Neural cell (in vitro differentiated cells): ENCODE data around the gene GPR107. TPM values are rescaled to one million over a fixed set of nuclear protein-coding genes. Genes with fewer than 3 reads are reported as not detected.

ENCODE experiments used
- H2AFZ ChIP-seq: fragments of 200-600, 300-800 bp; sonication (generic), shearing (Covaris generic); 2 replicates; pipeline ENCODE4 v1.6.0; 2014; ENCODE audit warnings: low read depth, mild to moderate bottlenecking, antibody characterized with exemption, low read length, moderate library complexity
- H3F3A ChIP-seq: fragments of 200-600 bp; shearing (Covaris generic); 2 replicates; pipeline ENCODE4 v1.6.1; 2016; ENCODE audit warnings: mild to moderate bottlenecking, moderate library complexity, mixed read lengths, antibody characterized with exemption, low read length; ENCODE audit not compliant: insufficient read depth, poor library complexity, severe bottlenecking
- H3K27ac ChIP-seq: fragments of 200-600, 300-800 bp; sonication (generic), shearing (Covaris generic); 2 replicates; pipeline ENCODE4 v1.5.1; 2014; ENCODE audit warnings: mild to moderate bottlenecking, low read length, moderate library complexity
- H3K27me3 ChIP-seq: fragments of 300-800, 200-600 bp; sonication (generic), shearing (Covaris generic); 2 replicates; pipeline ENCODE4 v1.6.0; 2014; ENCODE audit warnings: mild to moderate bottlenecking, low read depth, low read length, moderate library complexity; ENCODE audit not compliant: insufficient read depth
- H3K36me3 ChIP-seq: fragments of 300-800, 200-600 bp; sonication (generic), shearing (Covaris generic); 2 replicates; pipeline ENCODE4 v1.5.1; 2014; ENCODE audit warnings: mild to moderate bottlenecking, antibody characterized with exemption, low read length, moderate library complexity; ENCODE audit not compliant: insufficient read depth
- H3K4me2 ChIP-seq: fragments of 300-800, 200-600 bp; sonication (generic), shearing (Covaris generic); 2 replicates; pipeline ENCODE4 v1.6.0; 2014; ENCODE audit warnings: mild to moderate bottlenecking, low read length
- H3K4me3 ChIP-seq: fragments of 300-800, 200-600 bp; sonication (generic), shearing (Covaris generic); 2 replicates; pipeline ENCODE4 v1.5.1; 2014; ENCODE audit warnings: mild to moderate bottlenecking, low read length, moderate library complexity
- H3K79me2 ChIP-seq: fragments of 200-600 bp; shearing (Covaris generic); replicated peaks from 2 replicates; pipeline ENCODE4 v1.6.0; 2014; ENCODE audit warnings: mild to moderate bottlenecking, low read length, moderate library complexity; ENCODE audit not compliant: insufficient read depth
- H3K9ac ChIP-seq: fragments of 300-800, 200-600 bp; sonication (generic), shearing (Covaris generic); 2 replicates; pipeline ENCODE4 v1.6.1; 2016; ENCODE audit warnings: mild to moderate bottlenecking, low read length, mixed read lengths
- H3K9me2 ChIP-seq: fragments of 200-600 bp; shearing (Covaris generic); 2 replicates; pipeline ENCODE4 v1.6.1; 2016; ENCODE audit warnings: mild to moderate bottlenecking, low read length, mixed read lengths; ENCODE audit not compliant: insufficient read depth
- H3K9me3 ChIP-seq: fragments of 200-600, 300-800 bp; sonication (generic), shearing (Covaris generic); 2 replicates; pipeline ENCODE4 v1.6.1; 2016; ENCODE audit warnings: mild to moderate bottlenecking, mixed run types, low read length, moderate library complexity, mixed read lengths
- H4K20me1 ChIP-seq: fragments of 200-600 bp; shearing (Covaris generic); 2 replicates; pipeline ENCODE4 v1.6.1; 2016; ENCODE audit warnings: mild to moderate bottlenecking, mixed run types; ENCODE audit not compliant: insufficient read depth
- EP300 ChIP-seq: fragments of 450-650 bp; conservative IDR thresholded peaks from 2 replicates; pipeline ENCODE4 v1.6.1; 2014; ENCODE audit warnings: antibody characterized with exemption, mild to moderate bottlenecking, moderate library complexity; ENCODE audit not compliant: poor library complexity, severe bottlenecking
- EZH2 ChIP-seq: fragments of 200-600, 300-800 bp; shearing (Covaris generic), sonication (generic); IDR thresholded peaks from 2 replicates; pipeline ENCODE4 v1.6.1; 2014; ENCODE audit warnings: antibody characterized with exemption, low read length, borderline replicate concordance, mild to moderate bottlenecking; ENCODE audit not compliant: insufficient read depth, poor library complexity, severe bottlenecking
- MXI1 ChIP-seq: fragments of 450-650 bp; conservative IDR thresholded peaks from 2 replicates; pipeline ENCODE4 v1.6.1; 2014; ENCODE audit warnings: antibody characterized with exemption, mild to moderate bottlenecking; ENCODE audit not compliant: poor library complexity, severe bottlenecking
- POLR2AphosphoS5 ChIP-seq: IDR thresholded peaks from 2 replicates; pipeline ENCODE4 v1.6.1; 2012
- RAD21 ChIP-seq: fragments of 450-650 bp; conservative IDR thresholded peaks from 2 replicates; pipeline ENCODE4 v1.6.1; 2014; ENCODE audit warnings: antibody characterized with exemption, mild to moderate bottlenecking, moderate library complexity
- SMC3 ChIP-seq: fragments of 450-650 bp; conservative IDR thresholded peaks from 2 replicates; pipeline ENCODE4 v1.6.1; 2014; ENCODE audit warnings: antibody characterized with exemption, mild to moderate bottlenecking, moderate library complexity; ENCODE audit not compliant: poor library complexity
- TAF1 ChIP-seq: IDR thresholded peaks from 2 replicates; pipeline ENCODE4 v1.6.1; 2012; ENCODE audit warnings: low read depth
- polyA plus RNA-seq: library from polyadenylated mRNA; depleted of rRNA; stranded (reverse); fragments of >200 nt; gene quantifications from 2 replicates; pipeline ENCODE4 v1.2.3, GENCODE V29; 2014
- TF ChIP-seq, protein P1 (sequence below): IDR thresholded peaks from 2 replicates; pipeline ENCODE4 v1.6.1; 2012; ENCODE audit warnings: borderline replicate concordance
- TF ChIP-seq, protein P2 (sequence below): fragments of 450-650 bp; IDR thresholded peaks from 2 replicates; pipeline ENCODE4 v1.5.1; 2014; ENCODE audit warnings: antibody characterized with exemption, mild to moderate bottlenecking, moderate library complexity; ENCODE audit not compliant: poor library complexity, severe bottlenecking

The GPR107 gene
- polyA plus RNA-seq, 1 donor from 2014 or later, result 21.5 TPM

DNA sequence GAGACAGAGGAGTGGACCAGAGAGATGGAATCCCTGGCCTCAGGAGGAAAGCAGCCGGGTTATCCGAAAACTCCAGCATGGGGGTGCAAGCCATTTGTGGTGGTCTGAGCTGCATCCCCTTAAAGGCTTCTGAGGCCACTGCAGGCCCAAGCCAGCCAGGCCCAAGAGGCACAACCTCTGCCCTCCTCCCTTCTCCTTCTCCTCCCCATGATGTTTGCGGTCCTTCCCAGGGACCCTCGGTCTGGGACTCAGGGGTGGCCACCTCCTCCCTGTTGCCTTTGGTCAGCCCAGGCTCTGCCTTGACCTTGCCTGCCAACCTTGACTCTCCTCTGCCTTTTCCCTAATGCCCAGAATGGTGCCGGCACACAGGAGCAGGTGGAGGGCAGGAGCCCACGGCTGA is 123.1 kb downstream of the GPR107 start:
- Histone ChIP-seq H3K9ac (no peak overlapping the region), H3K9me3 (no peaks in the 10 kb centered on the region), H3K36me3 (no peaks in the 10 kb centered on the region), H3K79me2 (peaks cover 44% of the 10 kb centered on the region), H3K9me2 (no peaks in the 10 kb centered on the region), H3K4me3 (no peak overlapping the region), H3F3A (no peaks in the 10 kb centered on the region), H3K27me3 (no peaks in the 10 kb centered on the region), H3K4me2 (no peak overlapping the region), H3K27ac (no peak overlapping the region), H2AFZ (no peak overlapping the region), H4K20me1 (peaks cover 6% of the 10 kb centered on the region)
- TF ChIP-seq EZH2 (no peak), SMC3 (no peak), EP300 (no peak), MXI1 (no peak), RAD21 (no peak)
- TF ChIP-seq, protein P1, sequence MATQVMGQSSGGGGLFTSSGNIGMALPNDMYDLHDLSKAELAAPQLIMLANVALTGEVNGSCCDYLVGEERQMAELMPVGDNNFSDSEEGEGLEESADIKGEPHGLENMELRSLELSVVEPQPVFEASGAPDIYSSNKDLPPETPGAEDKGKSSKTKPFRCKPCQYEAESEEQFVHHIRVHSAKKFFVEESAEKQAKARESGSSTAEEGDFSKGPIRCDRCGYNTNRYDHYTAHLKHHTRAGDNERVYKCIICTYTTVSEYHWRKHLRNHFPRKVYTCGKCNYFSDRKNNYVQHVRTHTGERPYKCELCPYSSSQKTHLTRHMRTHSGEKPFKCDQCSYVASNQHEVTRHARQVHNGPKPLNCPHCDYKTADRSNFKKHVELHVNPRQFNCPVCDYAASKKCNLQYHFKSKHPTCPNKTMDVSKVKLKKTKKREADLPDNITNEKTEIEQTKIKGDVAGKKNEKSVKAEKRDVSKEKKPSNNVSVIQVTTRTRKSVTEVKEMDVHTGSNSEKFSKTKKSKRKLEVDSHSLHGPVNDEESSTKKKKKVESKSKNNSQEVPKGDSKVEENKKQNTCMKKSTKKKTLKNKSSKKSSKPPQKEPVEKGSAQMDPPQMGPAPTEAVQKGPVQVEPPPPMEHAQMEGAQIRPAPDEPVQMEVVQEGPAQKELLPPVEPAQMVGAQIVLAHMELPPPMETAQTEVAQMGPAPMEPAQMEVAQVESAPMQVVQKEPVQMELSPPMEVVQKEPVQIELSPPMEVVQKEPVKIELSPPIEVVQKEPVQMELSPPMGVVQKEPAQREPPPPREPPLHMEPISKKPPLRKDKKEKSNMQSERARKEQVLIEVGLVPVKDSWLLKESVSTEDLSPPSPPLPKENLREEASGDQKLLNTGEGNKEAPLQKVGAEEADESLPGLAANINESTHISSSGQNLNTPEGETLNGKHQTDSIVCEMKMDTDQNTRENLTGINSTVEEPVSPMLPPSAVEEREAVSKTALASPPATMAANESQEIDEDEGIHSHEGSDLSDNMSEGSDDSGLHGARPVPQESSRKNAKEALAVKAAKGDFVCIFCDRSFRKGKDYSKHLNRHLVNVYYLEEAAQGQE, result no peak
- TF ChIP-seq, protein P2, sequence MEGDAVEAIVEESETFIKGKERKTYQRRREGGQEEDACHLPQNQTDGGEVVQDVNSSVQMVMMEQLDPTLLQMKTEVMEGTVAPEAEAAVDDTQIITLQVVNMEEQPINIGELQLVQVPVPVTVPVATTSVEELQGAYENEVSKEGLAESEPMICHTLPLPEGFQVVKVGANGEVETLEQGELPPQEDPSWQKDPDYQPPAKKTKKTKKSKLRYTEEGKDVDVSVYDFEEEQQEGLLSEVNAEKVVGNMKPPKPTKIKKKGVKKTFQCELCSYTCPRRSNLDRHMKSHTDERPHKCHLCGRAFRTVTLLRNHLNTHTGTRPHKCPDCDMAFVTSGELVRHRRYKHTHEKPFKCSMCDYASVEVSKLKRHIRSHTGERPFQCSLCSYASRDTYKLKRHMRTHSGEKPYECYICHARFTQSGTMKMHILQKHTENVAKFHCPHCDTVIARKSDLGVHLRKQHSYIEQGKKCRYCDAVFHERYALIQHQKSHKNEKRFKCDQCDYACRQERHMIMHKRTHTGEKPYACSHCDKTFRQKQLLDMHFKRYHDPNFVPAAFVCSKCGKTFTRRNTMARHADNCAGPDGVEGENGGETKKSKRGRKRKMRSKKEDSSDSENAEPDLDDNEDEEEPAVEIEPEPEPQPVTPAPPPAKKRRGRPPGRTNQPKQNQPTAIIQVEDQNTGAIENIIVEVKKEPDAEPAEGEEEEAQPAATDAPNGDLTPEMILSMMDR, result no peak

DNA sequence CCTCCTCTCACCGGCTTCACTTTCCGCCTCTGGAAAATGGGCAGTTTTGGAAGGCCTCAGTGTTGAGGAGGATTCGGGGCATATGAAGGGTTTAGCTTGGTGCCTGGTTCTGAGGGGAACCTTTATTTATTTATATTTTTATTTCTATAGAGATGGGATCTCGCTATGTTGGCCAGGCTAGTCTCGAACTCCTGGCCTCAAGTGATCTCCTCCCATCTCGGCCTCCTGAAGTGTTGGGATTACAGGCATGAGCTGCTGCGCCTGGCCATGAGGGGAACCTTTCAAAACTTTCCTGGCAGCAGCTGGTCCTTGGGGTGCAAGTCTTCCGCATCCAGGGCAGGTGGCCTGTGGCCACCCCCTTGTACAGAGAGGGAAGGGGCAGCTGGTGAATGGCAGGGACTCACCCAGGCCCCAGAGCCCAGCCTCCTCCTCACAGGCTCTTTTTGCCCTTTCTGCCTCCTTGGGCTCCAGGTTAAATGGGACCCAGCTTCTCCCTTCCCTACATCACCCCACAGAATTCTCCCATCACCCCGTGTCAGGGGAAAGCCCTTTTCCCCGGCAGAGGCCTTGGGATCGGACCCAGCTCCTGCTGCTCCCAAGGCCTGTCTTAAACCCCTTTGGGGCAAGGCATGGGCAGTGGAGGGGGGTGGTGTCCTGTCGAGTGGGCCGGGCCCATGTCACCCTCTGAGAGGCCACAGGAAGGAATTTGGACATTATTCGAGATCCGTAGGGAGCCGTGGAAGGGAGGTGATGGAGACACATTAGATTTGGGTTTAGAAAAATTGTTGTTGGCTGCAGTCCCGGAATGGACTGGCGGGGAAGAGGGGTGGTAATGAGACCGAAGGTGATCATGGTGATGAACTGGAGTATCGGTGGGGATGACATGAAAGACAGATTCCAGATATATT is 124.4 kb downstream of the GPR107 start:
- Histone ChIP-seq H3K9me2 (no peaks in the 10 kb centered on the region), H3F3A (no peaks in the 10 kb centered on the region), H4K20me1 (peaks cover 6% of the 10 kb centered on the region), H3K4me3 (no peak overlapping the region), H3K9ac (no peak overlapping the region), H3K9me3 (no peaks in the 10 kb centered on the region), H3K4me2 (no peak overlapping the region), H2AFZ (no peak overlapping the region), H3K79me2 (peaks cover 43% of the 10 kb centered on the region), H3K36me3 (no peaks in the 10 kb centered on the region), H3K27ac (no peak overlapping the region), H3K27me3 (no peaks in the 10 kb centered on the region)
- no peak for TF ChIP-seq POLR2AphosphoS5
- TF ChIP-seq RAD21, result no peak
- TF ChIP-seq, protein P2, result no peak
- TF ChIP-seq, protein P1, result no peak
- no peak for TF ChIP-seq SMC3
- TF ChIP-seq MXI1, result no peak
- TF ChIP-seq TAF1, result no peak
- TF ChIP-seq EZH2, result no peak
- no peak for TF ChIP-seq EP300
